ENCODE data around the gene ASPG.

GRCh38 chr14:104144453-104144790, 58.9 kb downstream of the ASPG start:
- TF ChIP-seq EZH2 (IDR thresholded peaks at IDR 0.05; ENCODE audit: insufficient read depth, poor library complexity, severe bottlenecking) (no peak), EZH2phosphoT487 (IDR thresholded peaks at IDR 0.05; ENCODE audit: insufficient read depth, low read depth) (no peak)

All from GM23248 (cell line).